Measurements from ENCODE around the gene CAD. TPM values are rescaled to one million over a fixed set of nuclear protein-coding genes. Genes with fewer than 3 reads are reported as not detected.

CAD gene
- total and polyA plus RNA-seq, 9 of the 15 experiments (the other 6 are each of a cell fraction or from before 2014, with no cell fraction given): 7.5 to 126 (median 33.7) TPM

GRCh38 chr2:27217173-27218121 is at the start of gene CAD (continued):
- TF ChIP-seq ZNF551 (CRISPR knock-in tag; IDR thresholded peaks at IDR 0.05): no peak
- TF ChIP-seq RFX5 (IDR thresholded peaks at IDR 0.05; ENCODE audit: low read depth, low read length): no peak
- no peak for TF ChIP-seq NFE2L1 (tag; IDR thresholded peaks at IDR 0.05; ENCODE audit: borderline replicate concordance, low read depth)
- no peak for TF ChIP-seq PCBP2 (IDR thresholded peaks at IDR 0.05; ENCODE audit: low read depth, low read length, poor library complexity, severe bottlenecking)
- no peak for TF ChIP-seq AFF1 (IDR thresholded peaks at IDR 0.05; ENCODE audit: low read depth in 1 of 2, partially characterized antibody in 2 of 2)
- no peak for TF ChIP-seq EHMT2 (IDR thresholded peaks at IDR 0.05)
- no peak for TF ChIP-seq HDAC6 (IDR thresholded peaks at IDR 0.05; ENCODE audit: low read depth, low read length)
- TF ChIP-seq SMC3 (conservative IDR thresholded peaks at IDR 0.05; ENCODE audit: insufficient read depth, low read depth, low read length): no peak
- peak; percentile 53; the same call in 1 of the 2 replicates for TF ChIP-seq ZNF584 (CRISPR knock-in tag; IDR thresholded peaks at IDR 0.05; ENCODE audit: low read depth)
- TF ChIP-seq CBX2 (IDR thresholded peaks at IDR 0.05; ENCODE audit: insufficient read depth, low read length, poor library complexity, severe bottlenecking): no peak
- TF ChIP-seq IFI16 (CRISPR knock-in tag; IDR thresholded peaks at IDR 0.05): no peak
- no peak for TF ChIP-seq GTF2B (IDR thresholded peaks at IDR 0.05; ENCODE audit: extremely low read depth, insufficient read length)
- TF ChIP-seq TRIM24 (IDR thresholded peaks at IDR 0.05): no peak
- TF ChIP-seq ZBTB12 (CRISPR knock-in tag; IDR thresholded peaks at IDR 0.05): no peak
- TF ChIP-seq CHCHD3 (CRISPR knock-in tag; IDR thresholded peaks at IDR 0.05): no peak
- TF ChIP-seq TBP (optimal IDR thresholded peaks at IDR 0.05; ENCODE audit: low read depth, low read length): peak; percentile 68
- 0 out of 2 replicates have a peak, but pooled peaks have one; percentile 49 for TF ChIP-seq ZBTB17 (CRISPR knock-in tag; IDR thresholded peaks at IDR 0.05)
- no peak for TF ChIP-seq HMGXB4 (CRISPR knock-in tag; IDR thresholded peaks at IDR 0.05)
- TF ChIP-seq ZSCAN32 (CRISPR knock-in tag; IDR thresholded peaks at IDR 0.05): no peak
